GM12864 (cell line): ENCODE data around the gene SAMD14.

Source experiments
- DNase-seq: peaks from one replicate; pipeline ENCODE4 v3.0.0-alpha.2; 2011; ENCODE audit warnings: low read depth
- H3K4me3 ChIP-seq: 2 replicates; pipeline ENCODE4 v1.5.1; 2011; ENCODE audit warnings: mild to moderate bottlenecking, low read depth, low read length, control low read depth
- TF ChIP-seq, protein P1 (sequence below): IDR thresholded peaks from 2 replicates; pipeline ENCODE4 v1.5.1; 2011; ENCODE audit warnings: low read depth, mild to moderate bottlenecking, moderate library complexity, low read length, control low read depth, inconsistent platforms; ENCODE audit errors: missing control alignments

The SAMD14 gene

GRCh38 chr17:50098583-50098982 is 31.4 kb downstream of the SAMD14 start:
- TF ChIP-seq, protein P1, sequence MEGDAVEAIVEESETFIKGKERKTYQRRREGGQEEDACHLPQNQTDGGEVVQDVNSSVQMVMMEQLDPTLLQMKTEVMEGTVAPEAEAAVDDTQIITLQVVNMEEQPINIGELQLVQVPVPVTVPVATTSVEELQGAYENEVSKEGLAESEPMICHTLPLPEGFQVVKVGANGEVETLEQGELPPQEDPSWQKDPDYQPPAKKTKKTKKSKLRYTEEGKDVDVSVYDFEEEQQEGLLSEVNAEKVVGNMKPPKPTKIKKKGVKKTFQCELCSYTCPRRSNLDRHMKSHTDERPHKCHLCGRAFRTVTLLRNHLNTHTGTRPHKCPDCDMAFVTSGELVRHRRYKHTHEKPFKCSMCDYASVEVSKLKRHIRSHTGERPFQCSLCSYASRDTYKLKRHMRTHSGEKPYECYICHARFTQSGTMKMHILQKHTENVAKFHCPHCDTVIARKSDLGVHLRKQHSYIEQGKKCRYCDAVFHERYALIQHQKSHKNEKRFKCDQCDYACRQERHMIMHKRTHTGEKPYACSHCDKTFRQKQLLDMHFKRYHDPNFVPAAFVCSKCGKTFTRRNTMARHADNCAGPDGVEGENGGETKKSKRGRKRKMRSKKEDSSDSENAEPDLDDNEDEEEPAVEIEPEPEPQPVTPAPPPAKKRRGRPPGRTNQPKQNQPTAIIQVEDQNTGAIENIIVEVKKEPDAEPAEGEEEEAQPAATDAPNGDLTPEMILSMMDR = no peak
- DNase-seq = no peak
- H3K4me3 ChIP-seq = no peak overlapping the region

DNA sequence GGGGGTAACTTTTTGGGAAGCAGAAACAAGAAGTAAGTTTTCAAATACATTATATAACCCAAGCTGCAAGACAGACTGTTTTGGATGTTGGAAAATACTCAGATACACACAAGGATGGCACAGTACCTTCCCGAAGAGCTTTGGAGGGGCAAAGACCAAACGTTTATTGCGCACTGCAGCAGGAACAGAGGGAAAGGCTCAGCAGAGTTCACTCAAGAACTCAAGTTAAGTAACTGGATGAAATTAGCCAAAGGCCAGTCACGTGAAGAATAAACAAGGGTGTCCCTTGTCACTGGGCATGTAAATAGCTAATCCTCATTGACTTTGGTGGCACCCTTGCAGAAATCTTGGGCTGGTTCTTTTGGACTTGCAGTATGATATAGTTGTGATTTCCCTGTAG is 32.0 kb downstream of the SAMD14 start:
- TF ChIP-seq, protein P1 = no peak
- DNase-seq = no peak
- no peak overlapping the region for H3K4me3 ChIP-seq

DNA sequence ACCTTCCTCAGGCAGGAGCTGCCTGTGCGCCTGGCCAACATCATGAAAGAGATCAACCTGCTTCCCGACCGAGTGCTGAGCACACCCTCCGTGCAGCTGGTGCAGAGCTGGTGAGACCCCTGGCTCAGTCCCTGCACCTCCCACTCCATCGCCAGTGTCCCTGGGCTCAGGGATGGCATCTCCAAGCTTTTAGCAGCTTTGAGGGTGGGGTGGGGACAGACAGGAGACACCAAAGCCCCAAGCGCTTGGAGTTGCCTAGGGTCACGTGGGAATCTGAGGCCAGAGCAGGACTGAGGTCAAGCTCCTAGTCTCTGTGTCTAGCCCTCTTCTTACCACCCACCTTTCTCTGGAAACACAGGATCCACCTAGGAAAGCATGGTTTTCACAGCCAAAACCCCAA is 32.5 kb downstream of the SAMD14 start:
- no peak for DNase-seq
- no peak overlapping the region for H3K4me3 ChIP-seq
- TF ChIP-seq, protein P1 = no peak

DNA sequence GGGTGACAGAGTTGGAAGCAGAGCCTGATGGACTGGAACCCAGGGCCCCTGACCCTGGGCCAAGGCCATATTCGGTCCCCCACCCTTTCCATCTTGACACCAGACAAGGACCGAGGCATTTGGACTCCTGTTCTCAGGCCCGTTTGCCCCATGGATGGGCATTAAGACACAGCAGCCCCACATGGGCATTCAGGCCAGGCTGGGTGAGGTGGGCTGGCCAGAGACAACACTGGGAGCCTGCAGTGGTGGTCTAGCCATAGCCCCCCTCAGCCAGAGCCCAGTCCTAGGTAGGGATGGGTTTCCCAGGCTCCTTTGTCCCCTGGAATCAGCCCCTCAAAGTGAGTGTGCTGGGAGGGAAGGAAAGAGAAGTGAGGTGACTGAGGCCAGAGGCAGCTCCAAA is 33.2 kb downstream of the SAMD14 start:
- no peak for DNase-seq
- no peak overlapping the region for H3K4me3 ChIP-seq
- TF ChIP-seq, protein P1 = no peak

GRCh38 chr17:50096092-50096491 is 33.9 kb downstream of the SAMD14 start:
- DNase-seq = no peak
- TF ChIP-seq, protein P1 = no peak
- H3K4me3 ChIP-seq = peak overlapping the region; percentile 83

GRCh38 chr17:50095626-50096037 is 34.3 kb downstream of the SAMD14 start:
- TF ChIP-seq, protein P1 = no peak
- DNase-seq = no peak
- H3K4me3 ChIP-seq = peak overlapping the region; percentile 83

- peak within 1 kb of the TSS; percentile 83 for H3K4me3 ChIP-seq
- TF ChIP-seq, protein P1 = no peak
- peak; percentile 86 for DNase-seq
These were observed 35.0 kb downstream of the SAMD14 start, which contains the start of gene PDK2 for GRCh38 chr17:50094753-50095619. PDK2 (plus strand) TSS chr17:50095351; CDS start chr17:50095436, 85 bp downstream.
